GM23338 (cell line): ENCODE data around the gene CLCF1. TPM values are rescaled to one million over a fixed set of nuclear protein-coding genes. Genes with fewer than 3 reads are reported as not detected.
A peak's percentile ranks its signal among the peaks of the same experiment; 100 is the strongest.

Experiments
- ATAC-seq: fragments of 200-7000 bp; cut with Tn5 transposase; 3 replicates; pipeline ENCODE4 v1.9.1; 2020
- DNase-seq: peaks from one replicate; pipeline ENCODE4 v3.0.0-alpha.2; 2015; ENCODE audit warnings: low spot score
- H2AFZ ChIP-seq: fragments of 200-600 bp; sonication (generic); 2 replicates; pipeline ENCODE4 v1.8.0; 2016; ENCODE audit warnings: antibody characterized with exemption, mild to moderate bottlenecking, moderate library complexity
- H3F3A ChIP-seq: fragments of 200-600 bp; sonication (generic); replicated peaks from 2 replicates; pipeline ENCODE4 v1.8.0; 2017; ENCODE audit warnings: antibody characterized with exemption, mixed run types, low read depth
- H3K27ac ChIP-seq: fragments of 200-600 bp; sonication (generic); 2 replicates; pipeline ENCODE4 v1.6.1; 2016; ENCODE audit warnings: low read depth
- H3K27me3 ChIP-seq: fragments of 200-600 bp; sonication (generic); 2 replicates; pipeline ENCODE4 v1.8.0; 2016; ENCODE audit warnings: mild to moderate bottlenecking, mixed run types, moderate library complexity; ENCODE audit not compliant: insufficient read depth
- H3K36me3 ChIP-seq: fragments of 200-600 bp; sonication (generic); 2 replicates; pipeline ENCODE4 v1.8.0; 2016; ENCODE audit warnings: mild to moderate bottlenecking; ENCODE audit not compliant: insufficient read depth
- H3K4me1 ChIP-seq: fragments of 200-600 bp; sonication (generic); 2 replicates; pipeline ENCODE4 v1.8.0; 2016; ENCODE audit warnings: mild to moderate bottlenecking, moderate library complexity; ENCODE audit not compliant: insufficient read depth
- H3K4me2 ChIP-seq: fragments of 200-600 bp; sonication (generic); 2 replicates; pipeline ENCODE4 v1.7.1; 2017; ENCODE audit warnings: mixed run types
- H3K4me3 ChIP-seq: fragments of 200-600 bp; sonication (generic); 2 replicates; pipeline ENCODE4 v1.6.1; 2016; ENCODE audit warnings: mixed run types
- H3K79me2 ChIP-seq: fragments of 200-600 bp; sonication (generic); replicated peaks from 2 replicates; pipeline ENCODE4 v1.8.0; 2017; ENCODE audit warnings: mild to moderate bottlenecking; ENCODE audit not compliant: insufficient read depth
- H3K9me2 ChIP-seq: fragments of 200-600 bp; sonication (generic); 2 replicates; pipeline ENCODE4 v1.8.0; 2017; ENCODE audit not compliant: insufficient read depth
- H4K20me1 ChIP-seq: fragments of 200-600 bp; sonication (generic); replicated peaks from 2 replicates; pipeline ENCODE4 v1.8.0; 2017; ENCODE audit warnings: mild to moderate bottlenecking; ENCODE audit not compliant: insufficient read depth
- H3K27ac Mint-ChIP-seq: 2 replicates; pipeline ENCODE4 v1.8.0; 2020; ENCODE audit warnings: inconsistent platforms, mild to moderate bottlenecking, moderate library complexity, mixed read lengths
- H3K27me3 Mint-ChIP-seq: 3 replicates; pipeline ENCODE4 v1.8.0; 2022; ENCODE audit warnings: low read depth, mild to moderate bottlenecking, moderate library complexity, mixed read lengths, inconsistent platforms; ENCODE audit not compliant: insufficient read depth, poor library complexity
- H3K36me3 Mint-ChIP-seq: 3 replicates; pipeline ENCODE4 v1.8.0; 2021; ENCODE audit warnings: low read depth, mild to moderate bottlenecking, inconsistent platforms, moderate library complexity, mixed read lengths
- H3K4me1 Mint-ChIP-seq: 3 replicates; pipeline ENCODE4 v1.8.0; 2020; ENCODE audit warnings: mild to moderate bottlenecking, inconsistent platforms, mixed read lengths
- H3K4me3 Mint-ChIP-seq: 3 replicates; pipeline ENCODE4 v1.8.0; 2021; ENCODE audit warnings: moderate library complexity, mild to moderate bottlenecking, inconsistent platforms, mixed read lengths
- H3K9me3 Mint-ChIP-seq: 3 replicates; pipeline ENCODE4 v1.8.0; 2020; ENCODE audit warnings: moderate library complexity, mild to moderate bottlenecking, inconsistent platforms, mixed read lengths
- CREB1 ChIP-seq: fragments of 250-450 bp; sonication (Bioruptor Pico); IDR thresholded peaks from 2 replicates; pipeline ENCODE4 v1.5.0; 2020; ENCODE audit warnings: low read depth, mild to moderate bottlenecking, moderate library complexity
- CTCF ChIP-seq, 2 experiments: fragments of 200-600 bp in 1 of 2; sonication (generic) in 1 of 2; conservative IDR thresholded peaks; 2 replicates each; pipeline versions ENCODE4 v1.5.1 to v1.6.1; 2016 to 2017; ENCODE audit warnings: antibody characterized with exemption in 2 of 2, low read depth in 2 of 2, mild to moderate bottlenecking in 2 of 2, moderate library complexity in 1 of 2
- EZH2 ChIP-seq: fragments of 200-600 bp; sonication (generic); IDR thresholded peaks from one replicate; pipeline ENCODE4 v1.8.0; 2017; ENCODE audit warnings: antibody characterized with exemption, mild to moderate bottlenecking, low read depth; ENCODE audit not compliant: unreplicated experiment
- EZH2phosphoT487 ChIP-seq: fragments of 200-600 bp; sonication (generic); IDR thresholded peaks from one replicate; pipeline ENCODE4 v1.8.1; 2018; ENCODE audit warnings: antibody characterized with exemption; ENCODE audit not compliant: unreplicated experiment
- JUNB ChIP-seq: IDR thresholded peaks from one replicate; pipeline ENCODE4 v1.6.1; 2016; ENCODE audit warnings: antibody characterized with exemption; ENCODE audit not compliant: unreplicated experiment
- NANOG ChIP-seq: IDR thresholded peaks from 2 replicates; pipeline ENCODE4 v1.6.1; 2016; ENCODE audit warnings: antibody characterized with exemption, borderline replicate concordance
- POLR2AphosphoS5 ChIP-seq: IDR thresholded peaks from 2 replicates; pipeline ENCODE4 v1.6.1; 2016; ENCODE audit warnings: antibody characterized with exemption, low read depth
- STAT1 ChIP-seq: IDR thresholded peaks from one replicate; pipeline ENCODE4 v1.6.1; 2016; ENCODE audit warnings: antibody characterized with exemption; ENCODE audit not compliant: unreplicated experiment
- ZNF114 ChIP-seq: fragments of 250-450 bp; sonication (Bioruptor Pico); IDR thresholded peaks from 2 replicates; pipeline ENCODE4 v1.5.0; 2020; ENCODE audit warnings: mild to moderate bottlenecking, moderate library complexity
- ZNF331 ChIP-seq: fragments of 250-450 bp; sonication (Bioruptor Pico); IDR thresholded peaks from 2 replicates; pipeline ENCODE4 v1.5.0; 2020; ENCODE audit warnings: low read depth, mild to moderate bottlenecking, moderate library complexity
- polyA plus RNA-seq: library from polyadenylated mRNA; unstranded; fragments of >200 nt; fragmentation: Nextera tagmentation; extraction: Ambion mirVana; gene quantifications from 2 replicates; pipeline ENCODE4 v1.2.1, GENCODE V29; 2016
- total RNA-seq: library from RNA; depleted of rRNA; stranded (reverse); fragments of >200 nt; shearing (Covaris generic); gene quantifications from 2 replicates; pipeline ENCODE4 v1.2.3, GENCODE V29; 2014
- TF ChIP-seq, protein P1 (sequence below): IDR thresholded peaks from 2 replicates; pipeline ENCODE4 v1.6.1; 2016; ENCODE audit warnings: antibody characterized with exemption
- TF ChIP-seq, protein P2 (sequence below): IDR thresholded peaks from one replicate; pipeline ENCODE4 v1.6.1; 2018; ENCODE audit warnings: antibody characterized with exemption; ENCODE audit not compliant: unreplicated experiment
- TF ChIP-seq, protein P3 (sequence below): fragments of 250-450 bp; sonication (Bioruptor Pico); IDR thresholded peaks from 2 replicates; pipeline ENCODE4 v1.5.0; 2020; ENCODE audit warnings: mild to moderate bottlenecking, moderate library complexity

CLCF1 gene
- total and polyA plus RNA-seq, 2 experiments from 2014 or later = 0.32 TPM; not detected in 1

DNA sequence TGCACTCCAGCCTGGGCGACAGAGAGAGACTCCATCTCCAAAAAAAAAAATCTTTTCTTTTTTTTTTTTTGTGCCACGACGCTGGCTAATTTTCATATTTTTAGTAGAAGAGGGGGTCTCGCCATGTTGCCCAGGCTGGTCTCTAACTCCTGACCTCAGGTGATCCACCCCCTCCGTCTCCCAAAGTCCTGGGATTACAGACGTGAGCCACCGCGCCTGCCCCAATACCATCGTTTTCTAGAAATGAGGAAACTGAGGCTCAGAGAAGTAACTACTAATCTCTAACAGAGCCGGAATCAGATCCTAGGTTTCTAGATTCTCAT, 56.6 kb downstream of the CLCF1 start:
- DNase-seq (no peak), ATAC-seq (no peak)
- Mint-ChIP-seq H3K27me3 (peaks cover 24% of the 10 kb centered on the region), H3K4me1 (peaks cover 11% of the 10 kb centered on the region), H3K36me3 (no peaks in the 10 kb centered on the region), H3K27ac (no peak overlapping the region), H3K4me3 (peak overlapping the region; percentile 92), H3K9me3 (no peaks in the 10 kb centered on the region; the same call in 2 of the 3 replicates)
- peak overlapping the region; percentile 90 for H3K4me2 ChIP-seq
- TF ChIP-seq NANOG = no peak
- TF ChIP-seq JUNB = no peak
- TF ChIP-seq ZNF331 (CRISPR knock-in tag) = no peak
- TF ChIP-seq, protein P1, sequence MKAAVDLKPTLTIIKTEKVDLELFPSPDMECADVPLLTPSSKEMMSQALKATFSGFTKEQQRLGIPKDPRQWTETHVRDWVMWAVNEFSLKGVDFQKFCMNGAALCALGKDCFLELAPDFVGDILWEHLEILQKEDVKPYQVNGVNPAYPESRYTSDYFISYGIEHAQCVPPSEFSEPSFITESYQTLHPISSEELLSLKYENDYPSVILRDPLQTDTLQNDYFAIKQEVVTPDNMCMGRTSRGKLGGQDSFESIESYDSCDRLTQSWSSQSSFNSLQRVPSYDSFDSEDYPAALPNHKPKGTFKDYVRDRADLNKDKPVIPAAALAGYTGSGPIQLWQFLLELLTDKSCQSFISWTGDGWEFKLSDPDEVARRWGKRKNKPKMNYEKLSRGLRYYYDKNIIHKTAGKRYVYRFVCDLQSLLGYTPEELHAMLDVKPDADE = no peak
- TF ChIP-seq, protein P2, sequence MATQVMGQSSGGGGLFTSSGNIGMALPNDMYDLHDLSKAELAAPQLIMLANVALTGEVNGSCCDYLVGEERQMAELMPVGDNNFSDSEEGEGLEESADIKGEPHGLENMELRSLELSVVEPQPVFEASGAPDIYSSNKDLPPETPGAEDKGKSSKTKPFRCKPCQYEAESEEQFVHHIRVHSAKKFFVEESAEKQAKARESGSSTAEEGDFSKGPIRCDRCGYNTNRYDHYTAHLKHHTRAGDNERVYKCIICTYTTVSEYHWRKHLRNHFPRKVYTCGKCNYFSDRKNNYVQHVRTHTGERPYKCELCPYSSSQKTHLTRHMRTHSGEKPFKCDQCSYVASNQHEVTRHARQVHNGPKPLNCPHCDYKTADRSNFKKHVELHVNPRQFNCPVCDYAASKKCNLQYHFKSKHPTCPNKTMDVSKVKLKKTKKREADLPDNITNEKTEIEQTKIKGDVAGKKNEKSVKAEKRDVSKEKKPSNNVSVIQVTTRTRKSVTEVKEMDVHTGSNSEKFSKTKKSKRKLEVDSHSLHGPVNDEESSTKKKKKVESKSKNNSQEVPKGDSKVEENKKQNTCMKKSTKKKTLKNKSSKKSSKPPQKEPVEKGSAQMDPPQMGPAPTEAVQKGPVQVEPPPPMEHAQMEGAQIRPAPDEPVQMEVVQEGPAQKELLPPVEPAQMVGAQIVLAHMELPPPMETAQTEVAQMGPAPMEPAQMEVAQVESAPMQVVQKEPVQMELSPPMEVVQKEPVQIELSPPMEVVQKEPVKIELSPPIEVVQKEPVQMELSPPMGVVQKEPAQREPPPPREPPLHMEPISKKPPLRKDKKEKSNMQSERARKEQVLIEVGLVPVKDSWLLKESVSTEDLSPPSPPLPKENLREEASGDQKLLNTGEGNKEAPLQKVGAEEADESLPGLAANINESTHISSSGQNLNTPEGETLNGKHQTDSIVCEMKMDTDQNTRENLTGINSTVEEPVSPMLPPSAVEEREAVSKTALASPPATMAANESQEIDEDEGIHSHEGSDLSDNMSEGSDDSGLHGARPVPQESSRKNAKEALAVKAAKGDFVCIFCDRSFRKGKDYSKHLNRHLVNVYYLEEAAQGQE = no peak
- no peak for TF ChIP-seq CREB1
- no peak for TF ChIP-seq ZNF114 (CRISPR knock-in tag)
- TF ChIP-seq, protein P3, sequence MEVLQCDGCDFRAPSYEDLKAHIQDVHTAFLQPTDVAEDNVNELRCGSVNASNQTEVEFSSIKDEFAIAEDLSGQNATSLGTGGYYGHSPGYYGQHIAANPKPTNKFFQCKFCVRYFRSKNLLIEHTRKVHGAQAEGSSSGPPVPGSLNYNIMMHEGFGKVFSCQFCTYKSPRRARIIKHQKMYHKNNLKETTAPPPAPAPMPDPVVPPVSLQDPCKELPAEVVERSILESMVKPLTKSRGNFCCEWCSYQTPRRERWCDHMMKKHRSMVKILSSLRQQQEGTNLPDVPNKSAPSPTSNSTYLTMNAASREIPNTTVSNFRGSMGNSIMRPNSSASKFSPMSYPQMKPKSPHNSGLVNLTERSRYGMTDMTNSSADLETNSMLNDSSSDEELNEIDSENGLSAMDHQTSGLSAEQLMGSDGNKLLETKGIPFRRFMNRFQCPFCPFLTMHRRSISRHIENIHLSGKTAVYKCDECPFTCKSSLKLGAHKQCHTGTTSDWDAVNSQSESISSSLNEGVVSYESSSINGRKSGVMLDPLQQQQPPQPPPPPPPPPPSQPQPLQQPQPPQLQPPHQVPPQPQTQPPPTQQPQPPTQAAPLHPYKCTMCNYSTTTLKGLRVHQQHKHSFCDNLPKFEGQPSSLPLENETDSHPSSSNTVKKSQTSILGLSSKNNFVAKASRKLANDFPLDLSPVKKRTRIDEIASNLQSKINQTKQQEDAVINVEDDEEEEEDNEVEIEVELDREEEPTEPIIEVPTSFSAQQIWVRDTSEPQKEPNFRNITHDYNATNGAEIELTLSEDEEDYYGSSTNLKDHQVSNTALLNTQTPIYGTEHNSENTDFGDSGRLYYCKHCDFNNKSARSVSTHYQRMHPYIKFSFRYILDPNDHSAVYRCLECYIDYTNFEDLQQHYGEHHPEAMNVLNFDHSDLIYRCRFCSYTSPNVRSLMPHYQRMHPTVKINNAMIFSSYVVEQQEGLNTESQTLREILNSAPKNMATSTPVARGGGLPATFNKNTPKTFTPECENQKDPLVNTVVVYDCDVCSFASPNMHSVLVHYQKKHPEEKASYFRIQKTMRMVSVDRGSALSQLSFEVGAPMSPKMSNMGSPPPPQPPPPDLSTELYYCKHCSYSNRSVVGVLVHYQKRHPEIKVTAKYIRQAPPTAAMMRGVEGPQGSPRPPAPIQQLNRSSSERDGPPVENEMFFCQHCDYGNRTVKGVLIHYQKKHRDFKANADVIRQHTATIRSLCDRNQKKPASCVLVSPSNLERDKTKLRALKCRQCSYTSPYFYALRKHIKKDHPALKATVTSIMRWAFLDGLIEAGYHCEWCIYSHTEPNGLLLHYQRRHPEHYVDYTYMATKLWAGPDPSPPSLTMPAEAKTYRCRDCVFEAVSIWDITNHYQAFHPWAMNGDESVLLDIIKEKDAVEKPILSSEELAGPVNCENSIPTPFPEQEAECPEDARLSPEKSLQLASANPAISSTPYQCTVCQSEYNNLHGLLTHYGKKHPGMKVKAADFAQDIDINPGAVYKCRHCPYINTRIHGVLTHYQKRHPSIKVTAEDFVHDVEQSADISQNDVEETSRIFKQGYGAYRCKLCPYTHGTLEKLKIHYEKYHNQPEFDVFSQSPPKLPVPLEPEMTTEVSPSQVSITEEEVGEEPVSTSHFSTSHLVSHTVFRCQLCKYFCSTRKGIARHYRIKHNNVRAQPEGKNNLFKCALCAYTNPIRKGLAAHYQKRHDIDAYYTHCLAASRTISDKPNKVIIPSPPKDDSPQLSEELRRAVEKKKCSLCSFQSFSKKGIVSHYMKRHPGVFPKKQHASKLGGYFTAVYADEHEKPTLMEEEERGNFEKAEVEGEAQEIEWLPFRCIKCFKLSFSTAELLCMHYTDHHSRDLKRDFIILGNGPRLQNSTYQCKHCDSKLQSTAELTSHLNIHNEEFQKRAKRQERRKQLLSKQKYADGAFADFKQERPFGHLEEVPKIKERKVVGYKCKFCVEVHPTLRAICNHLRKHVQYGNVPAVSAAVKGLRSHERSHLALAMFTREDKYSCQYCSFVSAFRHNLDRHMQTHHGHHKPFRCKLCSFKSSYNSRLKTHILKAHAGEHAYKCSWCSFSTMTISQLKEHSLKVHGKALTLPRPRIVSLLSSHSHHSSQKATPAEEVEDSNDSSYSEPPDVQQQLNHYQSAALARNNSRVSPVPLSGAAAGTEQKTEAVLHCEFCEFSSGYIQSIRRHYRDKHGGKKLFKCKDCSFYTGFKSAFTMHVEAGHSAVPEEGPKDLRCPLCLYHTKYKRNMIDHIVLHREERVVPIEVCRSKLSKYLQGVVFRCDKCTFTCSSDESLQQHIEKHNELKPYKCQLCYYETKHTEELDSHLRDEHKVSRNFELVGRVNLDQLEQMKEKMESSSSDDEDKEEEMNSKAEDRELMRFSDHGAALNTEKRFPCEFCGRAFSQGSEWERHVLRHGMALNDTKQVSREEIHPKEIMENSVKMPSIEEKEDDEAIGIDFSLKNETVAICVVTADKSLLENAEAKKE (CRISPR knock-in tag) = no peak
- TF ChIP-seq EZH2 = no peak
- TF ChIP-seq STAT1 = no peak
- no peak for TF ChIP-seq POLR2AphosphoS5
- TF ChIP-seq EZH2phosphoT487 = no peak
- TF ChIP-seq CTCF (conservative IDR thresholded peaks at IDR 0.05; ENCODE audit: low read depth in 2 of 2) = no peak
- peaks cover 9% of the 10 kb centered on the region; the same call in 1 of the 2 replicates for H3F3A ChIP-seq
- H3K27me3 ChIP-seq = peaks cover 32% of the 10 kb centered on the region
- no peak overlapping the region for H3K27ac ChIP-seq
- peak overlapping the region; percentile 76 for H3K4me3 ChIP-seq
- H4K20me1 ChIP-seq = no peaks in the 10 kb centered on the region
- no peaks in the 10 kb centered on the region for H3K79me2 ChIP-seq
- H2AFZ ChIP-seq = peak overlapping the region; percentile 98
- no peaks in the 10 kb centered on the region for H3K9me2 ChIP-seq
- H3K4me1 ChIP-seq = peaks cover 8% of the 10 kb centered on the region
- H3K36me3 ChIP-seq = no peaks in the 10 kb centered on the region
